Ovary (tissue), 3 donors: ENCODE measurements around the gene ZSCAN22.

Experiments
- CTCF ChIP-seq, 3 donors: fragments of 450-650 bp in 2 of 3; fragments of 200-600 bp in 1 of 3; IDR thresholded peaks; one replicate each; pipeline versions ENCODE4 v1.5.1 to v1.8.0; 2016 to 2022; ENCODE audit warnings: antibody characterized with exemption in 3 of 3, mild to moderate bottlenecking in 1 of 3
- POLR2A ChIP-seq: fragments of 450-650 bp; IDR thresholded peaks from one replicate; pipeline ENCODE4 v1.6.1; 2017; ENCODE audit warnings: antibody characterized with exemption, mild to moderate bottlenecking, moderate library complexity
- donor health status: DM: no; HTN: no; CAD: no.

- TF ChIP-seq CTCF (IDR thresholded peaks at IDR 0.05) (no peak), POLR2A (no peak)
Measured at GRCh38 chr19:58356766-58357480, 30.1 kb downstream of the ZSCAN22 start.
